ENCODE data around the gene KLK12.

KLK12 gene

GRCh38 chr19:50981587-50982146 lies 53.1 kb downstream of the KLK12 start:
- no peak for DNase-seq (ENCODE audit: low read depth)

DNA sequence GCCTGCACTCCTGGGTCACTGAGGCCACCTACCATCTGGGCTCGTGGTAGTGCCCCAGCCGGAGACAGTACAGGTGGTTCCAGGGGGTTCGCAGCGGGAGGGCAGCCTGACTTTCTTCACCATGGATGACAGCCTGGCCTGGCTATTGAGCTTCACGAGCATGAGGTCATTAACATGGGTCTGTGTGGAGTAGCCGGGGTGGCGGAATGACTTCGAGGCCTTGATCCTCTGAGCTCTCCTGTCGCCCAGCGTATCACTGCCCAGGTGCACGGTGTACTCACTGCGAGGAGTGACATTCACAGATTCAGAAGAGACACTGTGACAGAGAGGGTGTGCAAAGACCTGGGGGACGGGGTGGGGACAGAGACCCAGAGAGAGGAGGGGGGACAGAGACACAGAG lies 54.6 kb downstream of the KLK12 start:
- DNase-seq (ENCODE audit: low read depth): no peak

DNA sequence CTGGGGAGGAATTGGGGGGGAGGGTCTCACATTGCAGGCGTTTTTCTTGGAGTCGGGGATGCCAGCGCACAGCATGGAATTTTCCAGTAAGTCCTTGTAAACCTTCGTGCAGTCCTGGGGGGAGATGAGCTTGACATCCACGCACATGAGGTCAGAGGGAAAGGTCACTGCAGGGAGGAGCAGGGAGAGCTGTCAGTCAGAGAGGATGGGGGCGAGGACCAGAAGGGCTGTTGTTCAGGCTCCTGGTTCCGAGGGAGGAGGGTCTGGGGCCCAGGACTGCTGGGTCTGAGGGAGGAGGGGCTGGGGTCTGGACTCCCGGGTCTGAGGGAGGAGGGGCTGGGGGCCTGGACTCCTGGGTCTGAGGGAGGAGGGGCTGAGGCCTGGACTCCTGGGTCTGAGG lies 55.0 kb downstream of the KLK12 start:
- no peak for DNase-seq (ENCODE audit: low read depth)

Measured in stromal cell of bone marrow (primary cell).